AG04450 (cell line): Measurements from ENCODE around the gene GPR151. TPM values are rescaled to one million over a fixed set of nuclear protein-coding genes. Genes with fewer than 3 reads are reported as not detected.
A peak's percentile ranks its signal among the peaks of the same experiment; 100 is the strongest.

Source experiments
- CTCF ChIA-PET: fragments of 300-600, 350-600 bp; formaldehyde crosslinking; extraction: SDS; loops from one replicate; lab custom pipeline; 2022; ENCODE audit warnings: antibody characterized with exemption, inconsistent platforms; lab: Charles Lee
- POLR2A ChIA-PET: fragments of 350-600 bp; formaldehyde crosslinking; extraction: SDS; loops from one replicate; lab custom pipeline; 2021; ENCODE audit warnings: antibody characterized with exemption, inconsistent platforms; lab: Yijun Ruan, JAX
- DNase-seq: peaks from one replicate; pipeline ENCODE4 v3.0.0-alpha.2; 2011; ENCODE audit warnings: low read depth, low spot score
- H3K27ac ChIP-seq: one replicate; pipeline ENCODE4 v1.5.1; 2012; ENCODE audit warnings: low read depth, low read length, control low read depth
- H3K27me3 ChIP-seq: one replicate; pipeline ENCODE4 v1.6.0; 2012; ENCODE audit warnings: low read length; ENCODE audit not compliant: control insufficient read depth, insufficient read depth
- H3K4me3 ChIP-seq: 2 replicates; pipeline ENCODE4 v1.5.1; 2011; ENCODE audit warnings: mild to moderate bottlenecking, low read depth, low read length, control low read depth
- H3K9me3 ChIP-seq: 2 replicates; pipeline ENCODE4 v1.5.1; 2012; ENCODE audit warnings: low read length; ENCODE audit not compliant: control insufficient read depth, insufficient read depth
- CTCF ChIP-seq: IDR thresholded peaks from 2 replicates; pipeline ENCODE4 v1.5.1; 2011; ENCODE audit warnings: low read depth, low read length, control low read depth, inconsistent platforms
- polyA plus RNA-seq: library from polyadenylated mRNA; depleted of rRNA; stranded (reverse); fragments of >200 nt; gene quantifications from 2 replicates; pipeline ENCODE4 v1.2.3, GENCODE V29; 2011

The GPR151 gene
- polyA plus RNA-seq, 1 experiment = not detected

DNA sequence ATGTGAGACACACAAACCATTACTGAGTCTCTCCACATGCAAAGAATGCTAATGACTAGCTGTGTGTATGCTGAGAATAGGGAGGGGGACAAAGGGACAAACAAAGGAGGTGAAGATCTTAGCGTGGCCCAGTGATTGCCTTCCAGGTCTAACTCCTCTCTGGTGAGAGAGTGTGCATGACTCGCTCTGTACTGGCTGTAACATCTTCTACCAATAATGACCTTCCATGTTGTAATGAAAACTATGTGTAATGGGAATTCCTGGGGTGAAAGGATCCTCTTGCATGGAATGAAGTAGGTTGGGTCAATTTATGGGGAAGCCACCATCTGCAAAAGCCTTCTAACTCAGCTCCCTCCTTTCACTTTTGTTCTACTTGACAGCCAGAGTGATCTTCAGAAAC lies 24.4 kb upstream of the GPR151 start:
- POLR2A ChIA-PET = no interaction called here
- H3K4me3 ChIP-seq = no peak overlapping the region
- H3K9me3 ChIP-seq = no peaks in the 10 kb centered on the region
- no peak for TF ChIP-seq CTCF
- no peak overlapping the region for H3K27ac ChIP-seq
- no peaks in the 10 kb centered on the region for H3K27me3 ChIP-seq
- CTCF ChIA-PET = interaction anchor here (0.6 to 5.3 kb wide), 5 partner anchors 11 to 1051 kb away, joined by 4 to 85 read pairs (median 5); no protein-coding TSS in a partner anchor
- no peak for DNase-seq

GRCh38 chr5:146539973-146540372 lies 24.0 kb upstream of the GPR151 start:
- no peak overlapping the region for H3K27ac ChIP-seq
- H3K9me3 ChIP-seq = no peaks in the 10 kb centered on the region
- ChIA-PET CTCF (interaction anchor here (0.6 to 5.3 kb wide), 4 partner anchors 424 to 1052 kb away, joined by 4 to 85 read pairs (median 18); no protein-coding TSS in a partner anchor), POLR2A (no interaction called here)
- no peak for DNase-seq
- TF ChIP-seq CTCF = no peak
- H3K4me3 ChIP-seq = no peak overlapping the region
- H3K27me3 ChIP-seq = no peaks in the 10 kb centered on the region

DNA sequence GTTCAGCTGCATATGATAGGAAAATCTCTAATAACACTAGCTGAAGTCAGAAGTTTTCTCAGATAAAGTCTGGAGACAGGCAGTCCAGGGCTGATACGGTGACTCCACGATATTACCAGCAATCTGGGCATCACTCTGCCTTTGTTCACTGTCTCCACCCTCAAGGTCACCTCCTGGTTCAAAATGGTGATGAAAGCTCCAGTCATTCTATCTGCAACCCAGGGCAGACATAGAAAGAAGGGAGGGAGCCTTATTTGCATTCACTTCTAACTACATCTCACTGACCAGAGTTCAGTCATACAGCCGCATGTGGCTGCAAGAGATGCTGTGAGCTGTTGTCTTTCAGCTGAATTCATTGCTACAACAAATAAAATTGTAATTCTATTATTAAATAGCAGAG lies 22.4 kb upstream of the GPR151 start:
- no peaks in the 10 kb centered on the region for H3K9me3 ChIP-seq
- ChIA-PET CTCF (interaction anchor here (1.5 to 1.8 kb wide), 3 partner anchors 9 to 650 kb away, joined by 6 to 13 read pairs (median 6); no protein-coding TSS in a partner anchor), POLR2A (no interaction called here)
- no peak for DNase-seq
- no peak overlapping the region for H3K4me3 ChIP-seq
- TF ChIP-seq CTCF = no peak
- H3K27me3 ChIP-seq = no peaks in the 10 kb centered on the region
- no peak overlapping the region for H3K27ac ChIP-seq

- ChIA-PET CTCF (interaction anchor here (0.5 to 6.9 kb wide), 34 partner anchors 8 to 1044 kb away, joined by 3 to 140 read pairs (median 4); partner anchors contain the start of gene GPR151), POLR2A (no interaction called here)
- no peaks in the 10 kb centered on the region for H3K9me3 ChIP-seq
- no peak overlapping the region for H3K4me3 ChIP-seq
- no peak for DNase-seq
- no peaks in the 10 kb centered on the region for H3K27me3 ChIP-seq
- H3K27ac ChIP-seq = no peak overlapping the region
- TF ChIP-seq CTCF = no peak
These were observed 17.9 kb upstream of the GPR151 start for GRCh38 chr5:146533882-146534281.

GRCh38 chr5:146533260-146533857 lies 17.4 kb upstream of the GPR151 start:
- H3K9me3 ChIP-seq = no peaks in the 10 kb centered on the region
- no peak overlapping the region for H3K27ac ChIP-seq
- H3K4me3 ChIP-seq = no peak overlapping the region
- peak; percentile 91 for TF ChIP-seq CTCF
- ChIA-PET CTCF (interaction anchor here (0.5 to 6.9 kb wide), 36 partner anchors 9 to 1045 kb away, joined by 3 to 140 read pairs (median 4); partner anchors contain the start of gene GPR151), POLR2A (no interaction called here)
- H3K27me3 ChIP-seq = no peaks in the 10 kb centered on the region
- peak; percentile 7 for DNase-seq
